HCT116 (cell line): ENCODE measurements around the gene FOXO6. TPM values are rescaled to one million over a fixed set of nuclear protein-coding genes. Genes with fewer than 3 reads are reported as not detected.

Experiments used
- ATAC-seq: fragments of 200-7000 bp; cut with Tn5 transposase; 2 replicates; pipeline ENCODE4 v1.9.1; 2020; ENCODE audit warnings: mild to moderate bottlenecking, moderate library complexity
- BruUV-seq: library from RNA; stranded (reverse); fragments of 400-500 nt; replicated peaks from 2 replicates; lab custom pipeline; 2021; lab: Mats Ljungman, UMichigan
- CTCF ChIA-PET: fragments of 300-600 bp; sonication (Branson Sonifier 250); formaldehyde crosslinking; loops from one replicate; lab custom pipeline; 2021; ENCODE audit warnings: antibody characterized with exemption; lab: Charles Lee
- POLR2A ChIA-PET: fragments of 300-600, 350-600 bp; sonication (Branson Sonifier 250); formaldehyde crosslinking; loops from one replicate; lab custom pipeline; 2021; ENCODE audit warnings: antibody characterized with exemption; lab: Charles Lee
- RAD21 ChIA-PET, 2 experiments: fragments of 300-600 bp; sonication (Branson Sonifier 250); formaldehyde crosslinking; loops; one replicate each; lab custom pipeline; 2023; ENCODE audit warnings: low total read pairs in 2 of 2; ENCODE audit not compliant: uncharacterized antibody in 2 of 2, unreplicated experiment in 2 of 2, low non-redundant PET in 1 of 2; lab: Charles Lee
- DNase-seq: peaks from one replicate; pipeline ENCODE4 v3.0.0-alpha.2; 2010; ENCODE audit warnings: low read depth, low spot score
- H2AFZ ChIP-seq: fragments of 200-600 bp; shearing (Covaris generic), sonication (generic); 2 replicates; pipeline ENCODE4 v1.6.1; 2017; ENCODE audit warnings: low read depth, mixed run types, mixed read lengths, antibody characterized with exemption, low read length; ENCODE audit not compliant: poor library complexity, severe bottlenecking
- H3K27ac ChIP-seq: 2 replicates; pipeline ENCODE4 v1.5.1; 2012; ENCODE audit warnings: low read depth, low read length
- H3K27me3 ChIP-seq: fragments of 200-600 bp; sonication (generic); 2 replicates; pipeline ENCODE4 v1.6.1; 2016; ENCODE audit warnings: mixed run types, low read length, mixed read lengths; ENCODE audit not compliant: insufficient read depth
- H3K36me3 ChIP-seq, 2 experiments: fragments of 200-500 bp in 1 of 2; fragments of 200-600 bp in 1 of 2; sonication (Bioruptor generic) in 1 of 2; sonication (generic) in 1 of 2; 2 replicates each; pipeline versions ENCODE4 v1.5.1 to v1.6.1; 2014 to 2016; ENCODE audit warnings: low read length in 2 of 2, inconsistent platforms in 1 of 2, mixed read lengths in 1 of 2, mixed run types in 1 of 2; ENCODE audit not compliant: insufficient read depth in 2 of 2, control insufficient read depth in 1 of 2
- H3K4me1 ChIP-seq, 2 experiments: fragments of 200-600 bp in 1 of 2; sonication (generic) in 1 of 2; 2 replicates each; pipeline versions ENCODE4 v1.5.1 to v1.6.1; 2012 to 2017; ENCODE audit warnings: low read length in 2 of 2, inconsistent platforms in 1 of 2, mild to moderate bottlenecking in 1 of 2, mixed read lengths in 1 of 2, mixed run types in 1 of 2, moderate library complexity in 1 of 2; ENCODE audit not compliant: insufficient read depth in 2 of 2, control insufficient read depth in 1 of 2
- H3K4me2 ChIP-seq: fragments of 200-600 bp; sonication (generic); 2 replicates; pipeline ENCODE4 v1.6.1; 2017; ENCODE audit warnings: mixed run types, low read length, mixed read lengths
- H3K4me3 ChIP-seq, 2 experiments: fragments of 200-600 bp in 1 of 2; sonication (generic) in 1 of 2; replicated peaks in 1 of 2; 2 replicates each; pipeline ENCODE4 v1.5.1; 2011 to 2016; ENCODE audit warnings: low read length in 2 of 2, control low read depth in 1 of 2, low read depth in 1 of 2, mild to moderate bottlenecking in 1 of 2, mixed read lengths in 1 of 2, mixed run types in 1 of 2
- H3K79me2 ChIP-seq: fragments of 200-600 bp; sonication (generic); 2 replicates; pipeline ENCODE4 v1.6.1; 2017; ENCODE audit warnings: mild to moderate bottlenecking, mixed run types, low read length, moderate library complexity, mixed read lengths; ENCODE audit not compliant: insufficient read depth
- H3K9ac ChIP-seq: fragments of 200-600 bp; sonication (generic); 2 replicates; pipeline ENCODE4 v1.6.1; 2016; ENCODE audit warnings: low read length, mixed read lengths
- H3K9me2 ChIP-seq: fragments of 200-600 bp; sonication (generic), shearing (Covaris generic); 2 replicates; pipeline ENCODE4 v1.6.1; 2017; ENCODE audit warnings: mixed run types, mild to moderate bottlenecking, moderate library complexity; ENCODE audit not compliant: insufficient read depth
- H3K9me3 ChIP-seq, 2 experiments: fragments of 200-500 bp in 1 of 2; fragments of 200-600 bp in 1 of 2; sonication (Bioruptor generic) in 1 of 2; sonication (generic) in 1 of 2; 2 replicates each; pipeline ENCODE4 v1.6.1; 2014 to 2017; ENCODE audit warnings: low read length in 2 of 2, mixed read lengths in 2 of 2, inconsistent platforms in 1 of 2, low read depth in 1 of 2, mild to moderate bottlenecking in 1 of 2, mixed run types in 1 of 2, moderate library complexity in 1 of 2; ENCODE audit not compliant: control insufficient read depth in 1 of 2, insufficient read depth in 1 of 2
- H4K20me1 ChIP-seq: fragments of 200-600 bp; sonication (generic), shearing (Covaris generic); 2 replicates; pipeline ENCODE4 v1.6.1; 2017; ENCODE audit warnings: mixed run types, mild to moderate bottlenecking, moderate library complexity; ENCODE audit not compliant: insufficient read depth
- ATF3 ChIP-seq: IDR thresholded peaks from 2 replicates; pipeline ENCODE4 v1.6.1; 2012
- CBX3 ChIP-seq: IDR thresholded peaks from 2 replicates; pipeline ENCODE4 v1.6.1; 2012; ENCODE audit warnings: low read depth
- EGR1 ChIP-seq: IDR thresholded peaks from 2 replicates; pipeline ENCODE4 v1.6.1; 2012; ENCODE audit warnings: low read depth
- ELF1 ChIP-seq: IDR thresholded peaks from 2 replicates; pipeline ENCODE4 v1.6.1; 2012; ENCODE audit warnings: low read depth, borderline replicate concordance
- EZH2 ChIP-seq: fragments of 200-600 bp; sonication (generic); IDR thresholded peaks from 2 replicates; pipeline ENCODE4 v1.6.1; 2017; ENCODE audit warnings: antibody characterized with exemption, mixed run types
- FOSL1 ChIP-seq: IDR thresholded peaks from 2 replicates; pipeline ENCODE4 v1.6.1; 2012; ENCODE audit warnings: low read depth
- JUND ChIP-seq: IDR thresholded peaks from 2 replicates; pipeline ENCODE4 v1.6.1; 2012
- MAX ChIP-seq: IDR thresholded peaks from 2 replicates; pipeline ENCODE4 v1.6.1; 2012
- RAD21 ChIP-seq: IDR thresholded peaks from 2 replicates; pipeline ENCODE4 v1.6.1; 2012; ENCODE audit warnings: low read depth, mild to moderate bottlenecking
- REST ChIP-seq: IDR thresholded peaks from 2 replicates; pipeline ENCODE4 v1.6.1; 2012; ENCODE audit warnings: low read depth
- SIN3A ChIP-seq: IDR thresholded peaks from 2 replicates; pipeline ENCODE4 v1.6.1; 2012; ENCODE audit warnings: low read depth
- TCF7L2 ChIP-seq: IDR thresholded peaks from 2 replicates; pipeline ENCODE4 v1.7.0; 2011; ENCODE audit warnings: borderline replicate concordance, inconsistent platforms; ENCODE audit not compliant: insufficient read depth, insufficient read length; ENCODE audit errors: extremely low read depth
- YY1 ChIP-seq: IDR thresholded peaks from 2 replicates; pipeline ENCODE4 v1.6.1; 2011; ENCODE audit warnings: low read length, low read depth, moderate library complexity, mild to moderate bottlenecking; ENCODE audit not compliant: insufficient replicate concordance; ENCODE audit errors: extremely low read depth
- ZFX ChIP-seq: fragments of 450-650 bp; IDR thresholded peaks from 2 replicates; pipeline ENCODE4 v1.6.1; 2017
- ZNF274 ChIP-seq: fragments of 200-500 bp; sonication (Bioruptor generic); IDR thresholded peaks from 2 replicates; pipeline ENCODE4 v1.6.1; 2014; ENCODE audit warnings: mild to moderate bottlenecking, low read depth, low read length, inconsistent platforms
- intact Hi-C: fragments of 100-400 bp; cut with micrococcal nuclease; formaldehyde crosslinking; loops from 2 replicates; pipeline ENCODE4 v1.10.0; 2022
- total RNA-seq: library from RNA; stranded (reverse); gene quantifications from one replicate; pipeline ENCODE4 v1.2.1, GENCODE V29; 2021; ENCODE audit not compliant: unreplicated experiment

FOXO6 gene
- total RNA-seq, 1 experiment from 2014 or later = 7.0 TPM

GRCh38 chr1:41314376-41315145, 46.7 kb upstream of the FOXO6 start:
- ChIA-PET CTCF (interaction anchor here (1.2 to 2.5 kb wide), 2 partner anchors 104 to 109 kb away, joined by 5 to 12 read pairs; no protein-coding TSS in a partner anchor), RAD21 (no interaction called here), POLR2A (no interaction called here)
- Histone ChIP-seq H3K9ac (no peak overlapping the region), H3K27me3 (no peaks in the 10 kb centered on the region), H3K79me2 (no peaks in the 10 kb centered on the region), H3K9me2 (peaks cover 6% of the 10 kb centered on the region; the same call in 1 of the 2 replicates), H3K27ac (no peak overlapping the region), H3K36me3 (no peaks in the 10 kb centered on the region), H3K4me1 (peaks cover 0 to 8% of the 10 kb centered on the region in 2 experiments; a peak in 2 of 4 replicates), H3K4me3 (no peak overlapping the region), H3K9me3 (no peaks in the 10 kb centered on the region), H3K4me2 (no peak overlapping the region), H4K20me1 (no peaks in the 10 kb centered on the region), H2AFZ (no peak overlapping the region)
- ATAC-seq = no peak
- BruUV-seq = no TSS peak
- TF ChIP-seq TCF7L2 (no peak), JUND (no peak), ZFX (no peak), REST (no peak), YY1 (no peak), SIN3A (no peak), EGR1 (no peak), ZNF274 (no peak), EZH2 (no peak), ATF3 (no peak), CBX3 (no peak), ELF1 (no peak), MAX (no peak), RAD21 (no peak), FOSL1 (no peak)
- intact Hi-C loops = no loop called here
- DNase-seq = no peak
